ACC112 (cell line): ENCODE data around the gene SDCBP2.

Experiments used
- H2AFZ ChIP-seq: fragments of 200-600 bp; sonication (generic); one replicate; pipeline ENCODE4 v1.6.0; 2017; ENCODE audit warnings: antibody characterized with exemption, low read length; ENCODE audit not compliant: unreplicated experiment
- H3K27ac ChIP-seq: fragments of 200-600 bp; sonication (generic); 2 replicates; pipeline ENCODE4 v1.5.1; 2014; ENCODE audit warnings: low read depth, mild to moderate bottlenecking, antibody characterized with exemption, low read length, moderate library complexity
- H3K27me3 ChIP-seq: fragments of 200-600 bp; sonication (generic); 2 replicates; pipeline ENCODE4 v1.6.1; 2014; ENCODE audit warnings: mild to moderate bottlenecking, antibody characterized with exemption, low read length, moderate library complexity, mixed read lengths; ENCODE audit not compliant: insufficient read depth
- H3K36me3 ChIP-seq: fragments of 200-600 bp; sonication (generic); 2 replicates; pipeline ENCODE4 v1.6.1; 2016; ENCODE audit warnings: mild to moderate bottlenecking, antibody characterized with exemption, low read length, moderate library complexity, mixed read lengths; ENCODE audit not compliant: insufficient read depth
- H3K4me1 ChIP-seq: fragments of 200-600 bp; sonication (generic); one replicate; pipeline ENCODE4 v1.6.1; 2016; ENCODE audit warnings: low read length, mixed read lengths; ENCODE audit not compliant: insufficient read depth, unreplicated experiment, control insufficient read depth
- H3K4me3 ChIP-seq: fragments of 200-600 bp; sonication (generic); 2 replicates; pipeline ENCODE4 v1.5.1; 2014; ENCODE audit warnings: mild to moderate bottlenecking, low read depth, low read length
- H3K79me2 ChIP-seq: fragments of 200-600 bp; sonication (generic); one replicate; pipeline ENCODE4 v1.6.0; 2016; ENCODE audit warnings: low read length; ENCODE audit not compliant: control insufficient read depth, unreplicated experiment, insufficient read depth

The SDCBP2 gene

DNA sequence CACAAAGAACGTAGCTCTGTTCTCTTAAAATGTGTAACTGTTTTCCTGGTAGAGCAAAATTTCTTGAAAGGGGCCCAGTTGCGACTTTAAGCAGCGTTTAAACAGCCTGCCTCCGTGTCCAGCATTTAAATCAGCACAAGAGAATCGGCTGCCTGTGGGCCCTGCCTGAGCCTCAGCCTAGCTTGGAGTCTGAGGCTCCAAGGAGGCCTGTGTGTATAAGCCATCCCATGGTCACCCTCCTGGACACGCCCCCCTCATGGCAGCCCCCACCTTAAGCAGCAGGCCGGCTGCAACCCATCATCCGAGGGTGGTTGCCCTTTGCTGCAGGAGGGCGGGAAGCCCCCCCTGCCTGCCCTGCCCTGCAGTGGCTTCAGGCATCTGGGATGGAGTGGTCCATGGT, 18.9 kb downstream of the SDCBP2 start:
- no peak overlapping the region for H3K4me3 ChIP-seq
- no peak overlapping the region for H3K27ac ChIP-seq
- H2AFZ ChIP-seq = no peak overlapping the region
- peaks cover 6% of the 10 kb centered on the region for H3K4me1 ChIP-seq
- no peaks in the 10 kb centered on the region for H3K36me3 ChIP-seq
- no peaks in the 10 kb centered on the region for H3K79me2 ChIP-seq
- H3K27me3 ChIP-seq = no peaks in the 10 kb centered on the region

DNA sequence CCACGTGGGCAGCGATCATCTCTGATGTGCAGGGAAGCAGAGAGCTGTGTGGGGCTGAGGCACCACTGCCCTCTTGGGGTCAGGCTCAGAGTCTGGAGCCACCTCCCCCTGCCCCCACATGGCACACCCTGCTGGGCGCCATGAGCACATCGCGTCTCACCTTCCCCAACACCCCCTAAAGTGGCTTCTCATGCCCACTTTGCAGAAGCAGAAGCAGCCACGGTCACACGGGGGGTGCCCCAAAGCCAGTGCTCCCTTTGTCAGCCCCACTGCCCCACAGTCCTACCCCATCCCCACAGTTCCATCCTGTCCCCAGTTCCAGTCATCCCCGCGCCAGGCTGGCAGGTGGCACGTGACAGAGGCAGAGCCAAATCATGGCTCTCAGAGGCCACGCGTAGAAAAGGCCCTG, 19.5 kb downstream of the SDCBP2 start:
- no peaks in the 10 kb centered on the region for H3K36me3 ChIP-seq
- peaks cover 6% of the 10 kb centered on the region for H3K4me1 ChIP-seq
- H3K4me3 ChIP-seq = no peak overlapping the region
- H3K79me2 ChIP-seq = no peaks in the 10 kb centered on the region
- no peak overlapping the region for H2AFZ ChIP-seq
- no peaks in the 10 kb centered on the region for H3K27me3 ChIP-seq
- H3K27ac ChIP-seq = no peak overlapping the region

DNA sequence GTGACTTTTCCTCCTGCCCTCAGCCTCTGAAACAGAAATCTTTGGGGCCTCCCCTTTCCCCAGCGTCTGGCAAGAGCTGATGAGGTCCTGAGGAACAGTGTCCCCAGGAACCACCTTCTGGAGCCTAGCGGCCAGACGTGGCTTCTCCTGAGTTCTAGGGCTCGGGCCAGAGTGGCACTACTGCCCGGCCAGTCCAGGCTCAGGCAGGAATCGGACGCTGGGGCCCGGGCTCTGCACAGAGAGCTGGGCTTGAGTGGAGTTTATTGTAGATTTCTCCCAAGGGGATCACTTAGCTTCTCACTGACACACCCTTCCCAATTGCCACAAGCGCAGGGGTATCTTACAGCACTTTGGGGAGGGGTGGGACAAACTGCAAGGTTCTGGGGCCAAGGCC, 20.2 kb downstream of the SDCBP2 start:
- no peaks in the 10 kb centered on the region for H3K79me2 ChIP-seq
- no peak overlapping the region for H2AFZ ChIP-seq
- H3K36me3 ChIP-seq = no peaks in the 10 kb centered on the region
- no peak overlapping the region for H3K27ac ChIP-seq
- H3K27me3 ChIP-seq = no peaks in the 10 kb centered on the region
- H3K4me3 ChIP-seq = no peak overlapping the region
- peaks cover 2% of the 10 kb centered on the region for H3K4me1 ChIP-seq

DNA sequence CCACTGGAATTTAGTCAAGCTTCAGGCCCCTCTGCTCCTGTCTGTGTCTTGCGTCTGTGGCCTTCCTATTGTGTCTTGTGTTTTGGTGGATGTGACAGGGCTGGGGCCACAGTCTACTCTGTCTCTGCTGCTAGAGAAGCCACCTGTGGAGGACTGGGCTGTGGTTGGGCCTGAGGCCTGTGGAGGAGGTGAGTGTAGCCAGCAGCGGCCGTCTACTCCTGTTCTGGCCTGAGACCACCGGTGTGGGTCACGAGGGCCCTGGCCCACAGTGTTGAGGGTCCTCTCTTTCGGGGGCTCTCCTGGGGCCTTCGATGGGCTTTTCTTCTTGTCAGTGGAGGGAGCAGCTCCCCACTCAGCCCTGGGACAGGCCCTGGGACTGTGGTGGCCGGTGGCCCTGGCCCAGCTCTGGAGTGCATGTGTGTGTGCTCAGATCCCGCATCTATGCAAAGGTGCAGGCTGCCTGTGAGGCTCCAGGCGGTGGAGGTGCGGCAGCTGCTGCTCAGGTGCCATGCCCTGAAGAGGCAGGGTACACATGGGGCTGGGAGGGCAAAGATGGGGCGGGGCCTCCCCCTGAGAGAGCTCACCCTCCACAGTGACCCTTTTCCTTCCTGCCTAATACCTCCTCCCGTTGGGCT, 20.8 kb downstream of the SDCBP2 start:
- no peak overlapping the region for H2AFZ ChIP-seq
- no peaks in the 10 kb centered on the region for H3K4me1 ChIP-seq
- no peaks in the 10 kb centered on the region for H3K36me3 ChIP-seq
- H3K4me3 ChIP-seq = no peak overlapping the region
- H3K27me3 ChIP-seq = no peaks in the 10 kb centered on the region
- no peaks in the 10 kb centered on the region for H3K79me2 ChIP-seq
- no peak overlapping the region for H3K27ac ChIP-seq

DNA sequence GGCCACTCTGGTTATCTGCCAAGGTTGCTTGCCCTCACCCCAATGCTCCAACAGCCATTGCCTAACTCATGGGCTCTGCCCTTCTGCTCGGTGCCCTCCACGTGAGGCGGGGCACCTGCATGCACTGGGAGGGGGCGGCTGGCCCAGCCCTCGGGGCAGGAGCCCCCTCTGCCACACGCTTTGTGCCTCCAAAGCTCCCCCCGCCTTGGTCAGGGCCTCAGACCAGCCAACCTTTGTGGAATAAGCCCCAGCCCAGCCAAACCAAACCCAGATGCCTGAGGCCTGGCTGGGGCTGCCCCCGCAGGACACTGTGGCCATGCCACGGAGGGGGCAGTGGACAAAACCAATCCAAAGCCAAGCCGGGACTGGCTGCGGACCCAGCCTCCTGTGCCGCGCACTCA, 21.4 kb downstream of the SDCBP2 start:
- Histone ChIP-seq H3K27ac (no peak overlapping the region), H3K4me1 (no peaks in the 10 kb centered on the region), H2AFZ (no peak overlapping the region), H3K79me2 (no peaks in the 10 kb centered on the region), H3K27me3 (no peaks in the 10 kb centered on the region), H3K36me3 (no peaks in the 10 kb centered on the region), H3K4me3 (no peak overlapping the region)

DNA sequence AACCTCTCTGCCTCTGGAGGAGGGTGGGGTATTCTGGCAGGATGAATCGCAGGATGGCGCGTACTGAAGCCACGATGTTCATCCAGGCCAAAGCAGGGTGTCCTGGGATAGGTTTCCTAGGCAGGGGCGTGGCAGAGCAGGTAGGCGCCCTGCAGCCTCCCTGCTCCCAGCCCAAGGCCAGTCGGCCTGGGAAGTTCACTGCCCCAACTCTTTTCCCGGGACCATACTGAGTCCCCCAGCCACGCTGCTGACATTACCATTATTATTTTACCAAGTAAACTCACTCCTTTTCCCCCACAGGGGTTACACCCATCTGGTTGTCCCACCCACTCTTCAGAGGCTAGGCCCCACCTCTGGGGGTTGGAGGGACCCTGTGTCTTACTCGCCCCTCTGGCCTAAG, 21.8 kb downstream of the SDCBP2 start:
- H3K4me3 ChIP-seq = no peak overlapping the region
- H2AFZ ChIP-seq = no peak overlapping the region
- no peaks in the 10 kb centered on the region for H3K27me3 ChIP-seq
- no peak overlapping the region for H3K27ac ChIP-seq
- H3K4me1 ChIP-seq = no peaks in the 10 kb centered on the region
- no peaks in the 10 kb centered on the region for H3K36me3 ChIP-seq
- no peaks in the 10 kb centered on the region for H3K79me2 ChIP-seq

DNA sequence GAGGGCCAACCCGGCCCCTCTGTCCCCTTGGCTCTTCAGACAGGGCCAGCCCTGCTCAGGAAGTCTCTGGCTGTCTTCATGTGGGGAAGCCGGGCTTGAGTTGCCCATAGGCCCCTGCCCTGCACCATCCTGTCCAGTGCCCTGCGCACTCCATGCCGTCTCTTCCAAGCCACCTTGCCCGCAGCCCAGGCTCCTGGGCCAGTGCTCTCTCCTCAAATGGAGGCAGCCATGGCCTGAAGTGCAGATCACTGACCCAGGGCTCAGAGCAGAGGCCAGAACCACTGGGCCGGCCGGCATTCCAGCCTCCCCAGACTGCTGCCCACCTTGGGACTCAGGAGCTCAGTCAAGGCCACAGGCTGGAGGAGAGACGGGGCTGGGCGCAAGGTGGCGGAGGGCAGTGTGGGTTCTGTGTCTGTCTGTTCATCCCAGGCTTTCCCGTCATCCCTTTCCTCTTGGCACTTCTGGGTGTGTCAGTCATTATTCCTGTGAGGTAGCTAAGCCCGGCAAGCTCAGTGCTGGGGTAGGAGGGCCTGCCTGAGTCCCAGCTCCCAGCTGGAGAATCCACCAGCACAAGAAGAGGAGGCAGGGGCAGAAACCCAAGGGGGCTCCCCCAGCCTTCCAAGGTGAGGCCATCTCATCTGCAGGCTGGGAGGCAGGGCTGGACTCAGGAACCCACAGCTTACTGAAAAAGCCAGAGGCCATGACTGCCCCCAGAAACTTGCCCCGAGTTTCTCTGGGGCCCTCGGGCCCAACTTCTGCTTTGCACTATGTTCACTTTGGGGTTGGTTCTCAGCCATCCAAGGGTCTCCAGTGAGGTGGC, 22.4 kb downstream of the SDCBP2 start:
- Histone ChIP-seq H3K79me2 (no peaks in the 10 kb centered on the region), H3K36me3 (no peaks in the 10 kb centered on the region), H3K4me3 (no peak overlapping the region), H3K27ac (no peak overlapping the region), H3K4me1 (no peaks in the 10 kb centered on the region), H3K27me3 (no peaks in the 10 kb centered on the region), H2AFZ (no peak overlapping the region)

DNA sequence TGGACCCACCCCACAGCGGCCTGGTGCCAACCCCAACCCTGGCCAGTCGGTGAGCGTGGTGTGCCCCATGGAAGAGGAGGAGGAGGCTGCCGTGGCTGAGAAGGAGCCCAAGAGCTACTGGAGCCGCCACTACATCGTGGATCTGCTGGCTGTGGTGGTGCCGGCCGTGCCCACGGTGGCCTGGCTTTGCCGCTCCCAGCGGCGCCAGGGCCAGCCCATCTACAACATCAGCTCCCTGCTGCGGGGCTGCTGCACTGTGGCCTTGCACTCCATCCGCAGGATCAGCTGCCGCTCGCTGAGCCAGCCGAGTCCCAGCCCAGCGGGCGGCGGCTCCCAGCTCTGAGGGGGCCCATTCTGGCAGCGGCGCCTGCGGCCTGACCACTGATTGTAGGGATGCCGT, 23.2 kb downstream of the SDCBP2 start:
- Histone ChIP-seq H3K27me3 (no peaks in the 10 kb centered on the region), H2AFZ (no peak overlapping the region), H3K79me2 (no peaks in the 10 kb centered on the region), H3K36me3 (no peaks in the 10 kb centered on the region), H3K27ac (no peak overlapping the region), H3K4me3 (no peak overlapping the region), H3K4me1 (peaks cover 6% of the 10 kb centered on the region)

DNA sequence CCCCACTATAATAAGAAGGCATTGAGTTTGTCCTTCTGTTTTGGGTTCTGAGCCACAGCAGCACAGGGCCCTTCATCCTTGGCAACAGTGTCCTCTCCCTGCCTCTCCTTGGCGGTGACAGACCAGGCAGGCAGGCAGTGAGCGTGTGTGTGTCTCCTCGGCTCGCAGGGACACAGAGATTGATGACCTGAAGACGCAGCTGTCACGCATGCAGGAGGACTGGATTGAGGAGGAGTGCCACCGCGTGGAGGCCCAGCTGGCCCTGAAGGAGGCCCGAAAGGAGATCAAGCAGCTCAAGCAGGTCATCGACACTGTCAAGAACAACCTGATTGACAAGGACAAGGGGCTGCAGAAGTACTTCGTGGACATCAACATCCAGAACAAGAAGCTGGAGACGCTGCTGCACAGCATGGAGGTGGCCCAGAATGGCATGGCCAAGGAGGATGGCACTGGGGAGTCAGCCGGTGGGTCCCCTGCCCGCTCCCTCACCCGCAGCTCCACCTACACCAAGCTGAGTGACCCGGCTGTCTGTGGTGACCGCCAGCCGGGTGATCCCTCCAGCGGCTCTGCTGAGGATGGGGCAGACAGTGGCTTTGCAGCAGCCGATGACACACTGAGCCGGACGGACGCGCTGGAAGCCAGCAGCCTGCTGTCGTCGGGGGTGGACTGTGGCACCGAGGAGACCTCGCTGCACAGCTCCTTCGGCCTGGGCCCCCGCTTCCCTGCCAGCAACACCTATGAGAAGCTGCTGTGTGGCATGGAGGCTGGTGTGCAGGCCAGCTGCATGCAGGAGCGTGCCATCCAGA, 24.0 kb downstream of the SDCBP2 start:
- Histone ChIP-seq H3K27me3 (no peaks in the 10 kb centered on the region), H3K36me3 (no peaks in the 10 kb centered on the region), H3K27ac (no peak overlapping the region), H3K79me2 (no peaks in the 10 kb centered on the region), H3K4me3 (no peak overlapping the region), H3K4me1 (peaks cover 11% of the 10 kb centered on the region), H2AFZ (no peak overlapping the region)

DNA sequence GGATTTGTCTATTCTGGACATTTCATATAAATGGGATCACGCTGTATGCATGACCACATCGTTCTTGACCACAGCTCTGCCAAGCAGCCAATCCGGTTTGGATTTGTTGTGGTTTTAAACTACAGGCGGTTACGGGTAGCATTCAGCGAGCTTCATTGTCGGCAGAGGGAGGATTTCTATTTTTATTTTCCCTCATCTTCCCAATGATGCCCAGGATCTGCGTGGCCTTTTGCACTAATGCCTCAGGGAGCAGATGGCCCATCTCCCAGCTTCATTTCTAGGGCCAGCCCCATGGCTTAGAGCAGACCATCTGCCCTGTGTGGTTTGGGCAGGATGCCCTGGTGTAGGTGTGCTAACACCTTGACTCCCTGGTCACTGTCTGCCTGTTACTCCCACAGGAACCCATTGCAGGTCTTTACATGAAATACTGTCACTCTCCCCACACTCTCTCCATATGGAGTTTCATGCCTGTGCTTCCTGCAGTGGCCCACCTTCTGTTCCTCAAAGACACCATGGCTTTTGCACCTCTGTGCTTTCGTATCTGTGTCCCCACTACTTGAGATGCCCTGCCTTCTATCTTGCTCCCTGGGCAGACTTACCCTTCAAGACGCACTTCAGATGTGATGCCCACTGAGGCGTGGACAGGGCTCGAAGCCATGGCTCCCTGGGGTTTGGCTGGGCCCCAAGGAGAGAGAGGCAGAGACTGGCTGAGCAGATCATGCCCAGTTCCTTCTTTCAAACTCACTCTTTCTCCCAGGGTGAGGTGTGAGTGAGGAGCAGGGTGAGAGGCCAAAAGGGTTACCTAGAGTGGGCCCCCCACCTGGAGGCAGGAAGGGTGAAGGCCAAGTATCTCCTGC, 26.0 kb downstream of the SDCBP2 start:
- Histone ChIP-seq H3K79me2 (no peaks in the 10 kb centered on the region), H3K27me3 (no peaks in the 10 kb centered on the region), H2AFZ (no peak overlapping the region), H3K4me3 (no peak overlapping the region), H3K4me1 (peaks cover 11% of the 10 kb centered on the region), H3K36me3 (no peaks in the 10 kb centered on the region), H3K27ac (no peak overlapping the region)
